ELF-1 (cell line): ENCODE results near the gene RABGGTA.
"Not testable (repeated sequence)": the region's sequence is repeated elsewhere in the genome, so short reads cannot be mapped to it uniquely, and the experiment has no call there.

Source experiments
- DNase-seq: peaks from one replicate; pipeline ENCODE4 v3.0.0-alpha.2; 2016; ENCODE audit warnings: low read depth, low spot score

Gene RABGGTA

GRCh38 chr14:24261256-24261968 lies 10.0 kb downstream of the RABGGTA start:
- DNase-seq = no peak

GRCh38 chr14:24260780-24261157 lies 10.6 kb downstream of the RABGGTA start:
- no peak for DNase-seq

- no peak for DNase-seq
Observed at GRCh38 chr14:24260026-24260779, 11.2 kb downstream of the RABGGTA start.

GRCh38 chr14:24259282-24260025 lies 11.9 kb downstream of the RABGGTA start:
- DNase-seq = no peak

GRCh38 chr14:24258548-24259265 lies 12.7 kb downstream of the RABGGTA start:
- DNase-seq = no peak

- no peak for DNase-seq
Observed at GRCh38 chr14:24258119-24258518, 13.3 kb downstream of the RABGGTA start.

GRCh38 chr14:24256960-24257359 lies 14.4 kb downstream of the RABGGTA start:
- no peak for DNase-seq

- no peak for DNase-seq
Observed at GRCh38 chr14:24255931-24256711, 15.3 kb downstream of the RABGGTA start.

GRCh38 chr14:24255438-24255837 lies 16.0 kb downstream of the RABGGTA start:
- no peak for DNase-seq

GRCh38 chr14:24254630-24255392 lies 16.6 kb downstream of the RABGGTA start:
- DNase-seq = no peak

GRCh38 chr14:24253936-24254335 lies 17.5 kb downstream of the RABGGTA start:
- no peak for DNase-seq

- DNase-seq = no peak
Observed at GRCh38 chr14:24252289-24253124, 18.9 kb downstream of the RABGGTA start.

- no peak for DNase-seq
Observed at GRCh38 chr14:24251880-24252288, 19.5 kb downstream of the RABGGTA start.

GRCh38 chr14:24250354-24250753 lies 21.0 kb downstream of the RABGGTA start:
- DNase-seq = no peak

GRCh38 chr14:24249230-24250021 lies 22.0 kb downstream of the RABGGTA start:
- no peak for DNase-seq

- DNase-seq = no peak
Observed at GRCh38 chr14:24247422-24247821, 24.0 kb downstream of the RABGGTA start.

- no peak for DNase-seq
Observed at GRCh38 chr14:24246765-24247212, 24.6 kb downstream of the RABGGTA start.

GRCh38 chr14:24245350-24245749 lies 26.0 kb downstream of the RABGGTA start:
- not testable (repeated sequence) for DNase-seq
